Effector memory CD4-positive, alpha-beta T cell (primary cell): ENCODE results near the gene GUCA2B.

Experiments used
- DNase-seq, 3 donors: peaks; one replicate each; pipeline ENCODE4 v3.0.0-alpha.2; 2020
- H3K27ac ChIP-seq: 2 replicates; pipeline ENCODE4 v1.7.0; 2013; ENCODE audit warnings: mild to moderate bottlenecking, low read length, moderate library complexity; ENCODE audit not compliant: insufficient read depth, poor library complexity, severe bottlenecking
- H3K27me3 ChIP-seq: replicated peaks from 2 replicates; pipeline ENCODE4 v1.7.0; 2013; ENCODE audit warnings: mild to moderate bottlenecking, low read length; ENCODE audit not compliant: insufficient read depth, control insufficient read depth, poor library complexity, severe bottlenecking
- H3K36me3 ChIP-seq: 2 replicates; pipeline ENCODE4 v1.7.0; 2013; ENCODE audit warnings: mild to moderate bottlenecking, low read length, moderate library complexity; ENCODE audit not compliant: control insufficient read depth, insufficient read depth
- H3K4me1 ChIP-seq: 2 replicates; pipeline ENCODE4 v1.7.0; 2013; ENCODE audit warnings: low read length, mild to moderate bottlenecking; ENCODE audit not compliant: control insufficient read depth, insufficient read depth, poor library complexity, severe bottlenecking
- H3K4me3 ChIP-seq: 2 replicates; pipeline ENCODE4 v1.7.0; 2013; ENCODE audit warnings: low read length, low read depth, mild to moderate bottlenecking; ENCODE audit not compliant: insufficient read depth, poor library complexity, severe bottlenecking
- H3K9me3 ChIP-seq: 2 replicates; pipeline ENCODE4 v1.7.0; 2013; ENCODE audit warnings: mild to moderate bottlenecking, low read length, moderate library complexity; ENCODE audit not compliant: control insufficient read depth

Gene GUCA2B

DNA sequence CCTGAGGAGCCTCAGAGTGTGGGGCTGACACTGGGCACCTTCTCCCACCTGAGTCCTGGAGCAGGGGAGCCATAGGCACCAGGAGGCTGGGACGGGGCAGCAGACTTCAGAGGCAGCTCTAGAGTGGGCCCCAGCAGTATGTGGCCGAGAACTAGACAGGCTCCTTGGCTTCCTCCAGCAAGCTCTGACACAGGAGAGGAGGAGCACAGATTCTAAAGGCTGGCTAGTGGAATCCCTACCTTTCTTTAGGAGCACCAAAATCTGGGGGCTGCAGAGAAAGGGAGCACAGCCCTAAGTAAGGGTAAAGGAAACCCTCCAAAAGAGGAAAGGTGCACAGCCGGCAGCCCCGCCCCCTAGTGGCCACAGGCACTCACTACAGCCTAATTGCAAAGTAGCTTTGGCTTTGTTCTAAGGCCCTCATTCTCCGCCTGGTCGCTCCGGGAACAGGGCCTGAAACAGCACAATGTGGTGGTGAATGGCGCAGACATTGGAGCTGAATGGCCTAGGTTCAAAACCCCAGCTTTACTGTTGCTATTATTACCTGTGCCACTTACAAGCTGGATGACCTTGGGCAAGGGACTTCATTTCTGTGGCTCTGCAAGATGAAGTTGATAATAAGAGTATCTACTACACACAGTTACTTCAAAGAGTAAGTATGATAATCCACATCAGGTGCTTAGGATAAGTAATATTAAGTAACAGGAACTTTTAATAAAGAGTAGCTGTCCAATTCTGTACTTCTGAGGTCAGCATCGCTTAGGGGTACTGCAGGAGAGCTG is 20.1 kb downstream of the GUCA2B start:
- H3K4me3 ChIP-seq = no peak overlapping the region
- no peaks in the 10 kb centered on the region for H3K36me3 ChIP-seq
- peak; percentile 19 to 46 (median 29) for DNase-seq
- H3K9me3 ChIP-seq = no peaks in the 10 kb centered on the region
- no peaks in the 10 kb centered on the region for H3K4me1 ChIP-seq
- no peak overlapping the region for H3K27ac ChIP-seq
- H3K27me3 ChIP-seq = no peaks in the 10 kb centered on the region

DNA sequence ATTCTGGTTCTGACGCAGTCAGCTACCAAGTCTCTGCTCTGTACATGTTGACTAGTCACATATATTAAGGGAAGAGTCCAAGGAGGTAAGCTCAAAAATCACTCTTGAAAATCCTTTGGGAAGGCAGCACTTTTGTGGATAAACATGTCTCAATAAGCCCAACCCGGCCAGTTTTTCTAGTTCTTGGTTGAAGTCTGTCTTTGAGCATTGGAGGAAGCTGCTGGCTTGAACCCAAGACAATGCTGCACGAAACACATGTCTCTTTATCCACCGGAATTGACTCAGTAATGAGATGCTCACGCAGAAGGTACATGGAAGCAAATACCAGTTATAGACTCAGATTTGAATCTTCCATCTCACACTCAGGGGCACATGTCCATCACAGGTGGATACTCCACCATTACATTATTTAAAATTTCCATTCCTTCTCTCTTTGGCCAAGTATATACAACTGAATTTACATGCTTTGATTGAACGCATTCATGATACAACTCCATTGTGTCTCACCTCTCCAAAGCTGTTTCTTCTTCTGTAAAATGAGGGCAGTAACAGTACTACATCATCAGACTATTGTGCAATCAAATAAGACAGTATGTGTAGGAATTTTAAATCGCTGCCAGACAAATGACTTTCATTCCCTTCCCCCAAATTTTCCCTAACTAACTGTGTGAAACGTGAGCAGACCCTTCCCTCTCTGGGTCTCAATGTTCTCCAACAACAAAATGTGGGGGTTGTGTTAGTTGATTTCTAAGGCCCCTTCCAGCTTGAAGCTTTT is 20.9 kb downstream of the GUCA2B start:
- H3K4me3 ChIP-seq = no peak overlapping the region
- no peaks in the 10 kb centered on the region for H3K9me3 ChIP-seq
- no peak overlapping the region for H3K27ac ChIP-seq
- H3K27me3 ChIP-seq = no peaks in the 10 kb centered on the region
- peaks cover under 1% of the 10 kb centered on the region for H3K36me3 ChIP-seq
- H3K4me1 ChIP-seq = no peaks in the 10 kb centered on the region
- no peak for DNase-seq

DNA sequence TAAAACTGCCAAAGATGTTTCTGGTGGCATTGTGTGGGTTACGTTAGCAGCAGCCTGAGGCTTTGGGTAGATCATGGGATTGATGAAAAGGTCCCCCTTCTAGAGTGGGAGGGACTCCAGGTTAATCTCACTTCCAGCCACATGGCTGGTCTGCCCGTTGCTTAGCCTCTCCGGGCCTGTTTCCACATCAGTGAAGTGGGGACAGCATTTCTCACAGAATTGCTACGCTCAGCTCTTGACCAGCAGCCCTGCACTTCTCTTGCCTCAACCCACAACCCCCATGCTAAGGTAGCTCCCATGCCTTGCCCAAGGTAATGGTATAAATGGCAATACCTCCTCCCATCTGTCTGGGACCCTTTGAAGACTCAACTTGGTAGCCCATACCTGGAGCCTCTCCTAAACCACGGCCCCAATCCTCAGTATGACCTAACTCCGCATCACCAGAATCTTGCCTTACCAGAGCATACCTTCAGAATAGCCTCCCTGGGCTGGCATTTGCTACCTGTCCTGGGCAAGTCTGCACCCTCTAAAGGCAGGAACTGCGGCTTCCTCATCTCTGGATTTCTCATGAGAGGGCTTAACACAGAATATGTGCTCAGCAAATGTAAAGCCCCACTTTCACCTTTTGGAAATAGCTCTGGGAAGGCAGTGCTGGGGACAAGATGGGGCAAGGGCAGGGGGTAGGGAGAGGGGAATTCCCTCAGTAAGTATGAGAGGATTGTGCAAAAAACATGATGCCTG is 22.3 kb downstream of the GUCA2B start:
- Histone ChIP-seq H3K9me3 (no peaks in the 10 kb centered on the region), H3K4me3 (no peak overlapping the region), H3K27me3 (no peaks in the 10 kb centered on the region), H3K27ac (no peak overlapping the region), H3K36me3 (peaks cover 8% of the 10 kb centered on the region), H3K4me1 (no peaks in the 10 kb centered on the region)
- no peak for DNase-seq

DNA sequence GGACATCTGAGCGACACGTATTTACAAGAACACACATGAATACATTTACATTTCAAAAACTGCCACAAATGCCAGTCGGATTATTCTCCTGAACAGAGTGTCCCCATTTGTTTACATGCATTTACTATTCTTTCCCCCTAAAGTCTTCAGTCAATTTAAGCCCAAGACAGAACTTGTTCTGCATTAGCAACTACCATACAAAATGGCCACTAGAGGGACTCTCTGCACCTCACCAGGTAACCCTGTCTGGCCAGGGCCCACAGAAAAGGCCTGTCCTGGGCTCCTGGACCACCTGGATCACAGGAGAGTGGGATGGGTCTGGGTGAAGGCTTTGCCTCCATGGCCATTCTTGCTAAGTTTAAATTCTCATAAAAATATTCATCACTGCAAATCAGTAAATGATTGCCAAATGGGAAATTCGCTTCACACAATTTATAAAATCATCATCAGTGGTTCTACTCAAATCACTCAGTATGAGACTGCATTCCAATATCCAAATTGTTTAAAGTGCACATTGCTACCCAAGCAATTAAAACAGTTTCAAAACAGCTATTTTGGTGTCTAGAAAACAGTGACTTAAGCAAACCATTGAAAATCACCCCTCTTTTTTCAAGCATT is 23.8 kb downstream of the GUCA2B start:
- H3K27ac ChIP-seq = no peak overlapping the region
- H3K4me3 ChIP-seq = no peak overlapping the region
- no peaks in the 10 kb centered on the region for H3K9me3 ChIP-seq
- H3K27me3 ChIP-seq = no peaks in the 10 kb centered on the region
- no peaks in the 10 kb centered on the region for H3K4me1 ChIP-seq
- H3K36me3 ChIP-seq = peaks cover 19% of the 10 kb centered on the region
- DNase-seq = no peak

DNA sequence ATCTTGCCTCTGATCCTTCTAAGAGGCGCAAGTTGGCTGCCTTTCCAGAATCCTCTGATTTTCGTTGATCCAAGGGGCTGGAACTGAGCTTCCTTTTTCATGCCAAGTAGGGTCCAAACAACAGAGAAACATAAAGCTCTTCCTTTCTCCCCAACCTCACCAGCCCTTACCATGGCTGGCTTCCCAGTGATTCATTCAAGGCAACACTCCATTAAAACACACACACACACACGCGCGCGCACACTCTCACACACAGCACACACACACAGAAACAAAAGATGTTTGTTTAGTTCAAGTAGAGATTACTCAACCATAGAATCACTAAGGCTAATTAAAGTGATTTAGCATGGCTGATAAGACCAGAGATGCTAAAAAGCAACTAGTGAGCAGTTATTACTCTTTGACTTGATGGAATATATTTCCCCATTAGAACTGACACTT is 24.4 kb downstream of the GUCA2B start:
- Histone ChIP-seq H3K4me1 (no peaks in the 10 kb centered on the region), H3K36me3 (peaks cover 20% of the 10 kb centered on the region), H3K4me3 (no peak overlapping the region), H3K27ac (no peak overlapping the region), H3K27me3 (no peaks in the 10 kb centered on the region), H3K9me3 (no peaks in the 10 kb centered on the region)
- DNase-seq = no peak

DNA sequence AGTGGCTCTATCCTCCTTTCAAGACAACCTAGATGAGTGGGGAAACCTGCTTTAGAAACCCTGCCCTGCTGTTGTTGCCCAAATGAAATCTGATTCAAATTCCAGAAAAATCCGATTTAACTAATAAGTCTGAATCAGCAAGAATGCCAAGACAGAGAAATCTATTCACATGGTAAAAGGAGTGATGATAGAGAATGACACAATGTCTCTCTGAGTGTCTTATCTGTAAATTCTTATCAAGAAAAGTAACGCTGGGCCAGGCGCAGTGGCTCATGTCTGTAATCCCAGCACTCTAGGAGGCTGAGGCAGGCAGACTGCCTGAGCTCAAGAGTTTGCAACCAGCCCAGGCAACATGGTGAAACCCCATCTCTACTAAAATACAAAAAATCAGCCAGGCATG is 25.0 kb downstream of the GUCA2B start:
- Histone ChIP-seq H3K9me3 (no peaks in the 10 kb centered on the region), H3K4me3 (no peak overlapping the region), H3K27me3 (no peaks in the 10 kb centered on the region), H3K27ac (no peak overlapping the region), H3K36me3 (peaks cover 20% of the 10 kb centered on the region), H3K4me1 (no peaks in the 10 kb centered on the region)
- DNase-seq = no peak

DNA sequence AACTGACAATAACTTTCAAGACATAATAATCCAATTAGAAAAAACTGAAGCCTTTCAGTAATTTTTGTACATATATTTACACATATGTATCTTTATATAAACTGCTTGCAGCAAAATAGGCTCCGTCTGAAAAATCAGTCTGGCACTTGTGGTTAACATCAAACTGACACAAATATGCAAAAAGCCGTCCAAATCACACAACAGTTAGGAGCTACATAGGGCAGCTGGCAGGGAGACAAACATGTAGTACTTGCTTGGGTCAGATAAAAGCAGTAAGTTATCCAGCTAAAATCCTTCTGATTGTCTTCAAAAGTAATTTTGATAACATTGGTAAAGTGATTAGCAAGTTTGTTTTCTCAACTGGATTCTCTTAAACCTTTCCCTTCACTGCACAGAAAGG is 26.1 kb downstream of the GUCA2B start:
- H3K27ac ChIP-seq = no peak overlapping the region
- H3K4me3 ChIP-seq = no peak overlapping the region
- no peaks in the 10 kb centered on the region for H3K9me3 ChIP-seq
- no peaks in the 10 kb centered on the region for H3K4me1 ChIP-seq
- no peak for DNase-seq
- no peaks in the 10 kb centered on the region for H3K27me3 ChIP-seq
- peaks cover 25% of the 10 kb centered on the region for H3K36me3 ChIP-seq

DNA sequence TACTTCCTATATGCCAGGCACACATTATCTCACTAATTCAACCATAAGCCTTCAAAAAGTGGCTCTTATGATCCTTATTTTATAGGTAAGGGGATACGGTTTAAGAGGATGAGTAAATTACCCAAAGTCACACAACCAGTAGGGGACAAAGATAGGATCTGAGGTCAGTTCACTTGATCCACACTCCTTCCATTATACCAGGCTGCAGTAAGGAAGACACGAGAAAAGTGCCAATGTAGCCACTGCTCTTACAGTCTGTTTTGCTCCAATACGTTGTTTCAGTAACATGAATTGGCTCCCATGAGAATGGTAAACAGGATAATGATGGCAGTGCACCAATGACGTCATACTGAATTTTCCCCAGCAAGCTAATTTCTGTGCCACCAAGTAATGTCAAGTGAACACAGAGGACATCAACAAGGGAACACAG is 26.7 kb downstream of the GUCA2B start:
- Histone ChIP-seq H3K4me3 (no peak overlapping the region), H3K27me3 (no peaks in the 10 kb centered on the region), H3K4me1 (no peaks in the 10 kb centered on the region), H3K27ac (no peak overlapping the region), H3K36me3 (peaks cover 25% of the 10 kb centered on the region), H3K9me3 (no peaks in the 10 kb centered on the region)
- no peak for DNase-seq

DNA sequence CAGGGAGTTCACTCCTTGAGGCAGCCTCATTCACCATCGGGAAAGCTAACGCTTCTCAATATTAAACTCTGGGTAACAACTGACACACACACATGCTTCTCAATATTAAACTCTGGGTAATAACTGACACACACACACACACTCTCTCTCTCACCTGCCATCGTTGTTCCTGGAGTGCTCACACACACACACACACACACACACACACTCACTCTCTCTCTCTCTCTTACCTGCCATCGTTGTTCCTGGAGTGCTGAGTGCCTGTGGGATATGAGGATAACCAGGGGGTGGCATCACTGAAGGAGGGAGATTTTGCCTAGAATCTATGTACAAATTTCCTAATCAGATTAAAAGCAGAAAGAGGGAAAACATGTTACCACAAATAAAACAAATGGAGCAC is 28.5 kb downstream of the GUCA2B start:
- no peaks in the 10 kb centered on the region for H3K27me3 ChIP-seq
- peaks cover 33% of the 10 kb centered on the region for H3K36me3 ChIP-seq

More for the DNA sequence above, 28.5 kb downstream of the GUCA2B start:
- Histone ChIP-seq H3K4me3 (no peak overlapping the region), H3K27ac (no peak overlapping the region), H3K4me1 (no peaks in the 10 kb centered on the region), H3K9me3 (no peaks in the 10 kb centered on the region)
- no peak for DNase-seq
